IMR-90 (cell line): Measurements from ENCODE around the gene DCUN1D2. TPM values are rescaled to one million over a fixed set of nuclear protein-coding genes. Genes with fewer than 3 reads are reported as not detected.
"Not testable (repeated sequence)": the region's sequence is repeated elsewhere in the genome, so short reads cannot be mapped to it uniquely, and the experiment has no call there.

Experiments used
- ATAC-seq: fragments of 200-7000 bp; cut with Tn5 transposase; 2 replicates; pipeline ENCODE4 v1.9.1; 2020; ENCODE audit warnings: low read depth, mild to moderate bottlenecking, moderate library complexity
- BruUV-seq: library from RNA; stranded (reverse); fragments of 400-500 nt; replicated peaks from 2 replicates; lab custom pipeline; 2021; lab: Mats Ljungman, UMichigan
- CTCF ChIA-PET: fragments of 300-600 bp; formaldehyde crosslinking; extraction: SDS; loops from one replicate; lab custom pipeline; 2021; ENCODE audit warnings: antibody characterized with exemption; lab: Yijun Ruan, JAX
- POLR2A ChIA-PET: fragments of 300-600 bp; sonication (Branson Sonifier 250); formaldehyde crosslinking; loops from one replicate; lab custom pipeline; 2022; ENCODE audit warnings: antibody characterized with exemption; ENCODE audit not compliant: unreplicated experiment; lab: Charles Lee
- DNase-seq: peaks from one replicate; pipeline ENCODE4 v3.0.0; 2013
- H2AFZ ChIP-seq: replicated peaks from 2 replicates; pipeline ENCODE3; 2013; ENCODE audit warnings: low read length, mild to moderate bottlenecking; ENCODE audit not compliant: poor library complexity
- H2AK5ac ChIP-seq: 2 replicates; pipeline ENCODE4 v1.6.1; 2013; ENCODE audit warnings: low read depth, low read length, inconsistent platforms
- H2AK9ac ChIP-seq: replicated peaks from 2 replicates; pipeline ENCODE3; 2013; ENCODE audit warnings: mild to moderate bottlenecking, low read depth, low read length, moderate library complexity; ENCODE audit not compliant: poor library complexity
- H2BK120ac ChIP-seq: 2 replicates; pipeline ENCODE4 v1.6.1; 2013; ENCODE audit warnings: low read depth, low read length, inconsistent platforms
- H2BK15ac ChIP-seq: 3 replicates; pipeline ENCODE4 v1.6.1; 2013; ENCODE audit warnings: low read depth, low read length, inconsistent platforms
- H2BK20ac ChIP-seq: 2 replicates; pipeline ENCODE4 v1.6.1; 2013; ENCODE audit warnings: low read depth, mild to moderate bottlenecking, inconsistent platforms, low read length, moderate library complexity
- H2BK5ac ChIP-seq: 2 replicates; pipeline ENCODE4 v1.6.1; 2013; ENCODE audit warnings: mild to moderate bottlenecking, low read depth, low read length, inconsistent platforms; ENCODE audit not compliant: poor library complexity, severe bottlenecking
- H3K14ac ChIP-seq: replicated peaks from 2 replicates; pipeline ENCODE4 v1.6.1; 2013; ENCODE audit warnings: low read depth, low read length, inconsistent platforms
- H3K18ac ChIP-seq: 2 replicates; pipeline ENCODE4 v1.6.1; 2013; ENCODE audit warnings: low read depth, low read length, control low read depth
- H3K23ac ChIP-seq: 2 replicates; pipeline ENCODE4 v1.6.1; 2013; ENCODE audit warnings: low read depth, low read length, inconsistent platforms
- H3K27ac ChIP-seq: 2 replicates; pipeline ENCODE4 v1.5.1; 2013; ENCODE audit warnings: mild to moderate bottlenecking, control low read depth, low read length; ENCODE audit not compliant: insufficient read depth
- H3K27me3 ChIP-seq: 2 replicates; pipeline ENCODE4 v1.6.1; 2013; ENCODE audit warnings: low read length; ENCODE audit not compliant: control insufficient read depth, insufficient read depth
- H3K36me3 ChIP-seq: 2 replicates; pipeline ENCODE4 v1.6.1; 2013; ENCODE audit warnings: low read length, mixed read lengths; ENCODE audit not compliant: control insufficient read depth, insufficient read depth
- H3K4ac ChIP-seq: 2 replicates; pipeline ENCODE4 v1.6.1; 2013; ENCODE audit warnings: low read depth, low read length, inconsistent platforms
- H3K4me1 ChIP-seq: 2 replicates; pipeline ENCODE4 v1.6.1; 2013; ENCODE audit warnings: low read length, mixed read lengths; ENCODE audit not compliant: control insufficient read depth, insufficient read depth
- H3K4me2 ChIP-seq: 2 replicates; pipeline ENCODE4 v1.6.1; 2013; ENCODE audit warnings: low read depth, mild to moderate bottlenecking, control low read depth, low read length, moderate library complexity
- H3K4me3 ChIP-seq: 2 replicates; pipeline ENCODE4 v1.5.1; 2013; ENCODE audit warnings: low read depth, mild to moderate bottlenecking, control low read depth, low read length, moderate library complexity; ENCODE audit not compliant: insufficient read depth
- H3K56ac ChIP-seq: 2 replicates; pipeline ENCODE4 v1.6.1; 2013; ENCODE audit warnings: low read length, inconsistent platforms; ENCODE audit not compliant: insufficient read depth; ENCODE audit errors: extremely low read depth
- H3K79me1 ChIP-seq, 2 experiments: 2 replicates each; pipeline ENCODE4 v1.6.1; 2013; ENCODE audit warnings: low read length in 2 of 2, inconsistent platforms in 1 of 2, low read depth in 1 of 2
- H3K9ac ChIP-seq: 2 replicates; pipeline ENCODE4 v1.6.1; 2013; ENCODE audit warnings: low read depth, low read length, control low read depth
- H3K9me1 ChIP-seq: 2 replicates; pipeline ENCODE4 v1.6.1; 2013; ENCODE audit warnings: low read length, inconsistent platforms; ENCODE audit not compliant: insufficient read depth
- H3K9me3 ChIP-seq: 2 replicates; pipeline ENCODE4 v1.6.1; 2013; ENCODE audit warnings: low read length; ENCODE audit not compliant: control insufficient read depth, insufficient read depth
- H4K20me1 ChIP-seq: 2 replicates; pipeline ENCODE4 v1.6.1; 2013; ENCODE audit warnings: low read length, inconsistent platforms; ENCODE audit not compliant: insufficient read depth
- H4K5ac ChIP-seq: 2 replicates; pipeline ENCODE4 v1.6.1; 2013; ENCODE audit warnings: mild to moderate bottlenecking, low read depth, low read length, control low read depth
- H4K8ac ChIP-seq, 2 experiments: 2 replicates each; pipeline ENCODE4 v1.6.1; 2013; ENCODE audit warnings: low read depth in 2 of 2, low read length in 2 of 2, control low read depth in 1 of 2, inconsistent platforms in 1 of 2
- H4K91ac ChIP-seq: 2 replicates; pipeline ENCODE4 v1.6.1; 2013; ENCODE audit warnings: low read depth, low read length, inconsistent platforms; ENCODE audit not compliant: insufficient read depth
- WGBS, 2 experiments: methylation state at CpG; one replicate each; pipeline versions ENCODE4 v1.1.5 to v1.1.7; 2013; ENCODE audit warnings: missing lambda C conversion rate in 2 of 2; ENCODE audit not compliant: insufficient read length in 1 of 2; ENCODE audit errors: extremely low coverage in 2 of 2; 5-methylcytosine and 5-hydroxymethylcytosine counted together
- dilution Hi-C: fragments of 300-500 bp; cut with HindIII; formaldehyde crosslinking; loops from one replicate; pipeline ENCODE4 v1.14.3; 2018; ENCODE audit warnings: low sequenced_read_pairs; ENCODE audit not compliant: unreplicated experiment
- in situ Hi-C: fragments of 300-500 bp; cut with MboI; formaldehyde crosslinking; loops from 3 replicates; pipeline ENCODE4 v1.14.3; 2019; ENCODE audit warnings: low sequenced_read_pairs, inconsistent platforms, mixed read lengths
- intact Hi-C: fragments of 100-400 bp; cut with micrococcal nuclease; formaldehyde crosslinking; loops from 2 replicates; pipeline ENCODE4 v1.10.0; 2022
- polyA plus RNA-seq, 3 experiments: library from polyadenylated mRNA; depleted of rRNA; stranded (reverse); fragments of >200 nt; gene quantifications; 2 replicates each; pipeline ENCODE4 v1.2.3, GENCODE V29; 2012; ENCODE audit warnings: low replicate concordance in 1 of 3
- total RNA-seq: library from RNA; depleted of rRNA; stranded (reverse); fragments of >200 nt; gene quantifications from 2 replicates; pipeline ENCODE4 v1.2.3, GENCODE V29; 2012

Gene DCUN1D2
- total and polyA plus RNA-seq, 2 of the 4 experiments (the other 2 are of a cell fraction) = 8.1 to 11.5 TPM

DNA sequence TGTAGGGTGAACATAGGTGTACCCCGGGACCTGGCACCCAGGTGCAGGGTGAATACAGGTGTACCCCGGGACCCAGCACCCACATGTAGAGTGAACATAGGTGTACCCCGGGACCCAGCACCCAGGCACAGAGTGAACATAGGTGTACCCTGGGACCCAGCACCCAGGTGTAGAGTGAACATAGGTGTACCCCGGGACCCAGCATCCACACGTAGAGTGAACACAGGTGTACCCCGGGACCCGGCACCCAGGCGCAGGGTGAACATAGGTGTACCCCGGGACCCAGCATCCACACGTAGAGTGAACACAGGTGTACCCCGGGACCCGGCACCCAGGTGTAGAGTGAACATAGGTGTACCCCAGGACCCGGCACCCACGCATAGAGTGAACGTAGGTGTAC, 54.6 kb downstream of the DCUN1D2 start:
- H3K56ac ChIP-seq, H4K5ac ChIP-seq, CTCF ChIA-PET, H3K27me3 ChIP-seq, POLR2A ChIA-PET, intact Hi-C loops, H2AK5ac ChIP-seq, H2BK5ac ChIP-seq, H3K4me2 ChIP-seq, H2BK20ac ChIP-seq, H3K14ac ChIP-seq, dilution Hi-C loops, H3K4ac ChIP-seq, ATAC-seq, H4K91ac ChIP-seq, H3K9me1 ChIP-seq, H3K9ac ChIP-seq, H3K9me3 ChIP-seq, H3K36me3 ChIP-seq, BruUV-seq, H2BK120ac ChIP-seq, H2BK15ac ChIP-seq, H3K4me3 ChIP-seq, H2AK9ac ChIP-seq, H3K18ac ChIP-seq, H3K27ac ChIP-seq, in situ Hi-C loops, H3K4me1 ChIP-seq, H3K23ac ChIP-seq, H3K79me1 ChIP-seq, H4K8ac ChIP-seq, DNase-seq, H4K20me1 ChIP-seq, H2AFZ ChIP-seq: not testable (repeated sequence)
- WGBS, 2 experiments = 99% methylated on average over 11 of the region's 15 CpGs; no CpG with 5 or more reads in 1 of the 2 experiments
